Thyroid gland (tissue), 4 donors: ENCODE results near the gene ACTR6.

Experiments
- CTCF ChIP-seq, 6 experiments: fragments of 200-600 bp in 3 of 6; fragments of 450-650 bp in 3 of 6; sonication (generic) in 3 of 6; IDR thresholded peaks; one replicate each; pipeline ENCODE4 v1.5.1; 2016 to 2019; ENCODE audit warnings: antibody characterized with exemption in 6 of 6, mild to moderate bottlenecking in 2 of 6, inconsistent platforms in 1 of 6, moderate library complexity in 1 of 6
- POLR2A ChIP-seq, 2 donors: fragments of 450-650 bp; IDR thresholded peaks; one replicate each; pipeline ENCODE4 v1.6.1; 2017; ENCODE audit warnings: antibody characterized with exemption in 2 of 2, mild to moderate bottlenecking in 2 of 2, moderate library complexity in 1 of 2

- TF ChIP-seq CTCF (IDR thresholded peaks at IDR 0.05) (no peak), POLR2A (IDR thresholded peaks at IDR 0.05) (peak in 1 of 2 donors; percentile 81)
Observed at GRCh38 chr12:100266835-100267602, 66.4 kb downstream of the ACTR6 start, which contains the start of the genes DEPDC4 and SCYL2.
